ENCODE data around the gene TCF4. TPM values are rescaled to one million over a fixed set of nuclear protein-coding genes. Genes with fewer than 3 reads are reported as not detected.

The TCF4 gene
- polyA plus RNA-seq, 1 of the 3 experiments (the other 2 are of a cell fraction): 39.1 TPM

DNA sequence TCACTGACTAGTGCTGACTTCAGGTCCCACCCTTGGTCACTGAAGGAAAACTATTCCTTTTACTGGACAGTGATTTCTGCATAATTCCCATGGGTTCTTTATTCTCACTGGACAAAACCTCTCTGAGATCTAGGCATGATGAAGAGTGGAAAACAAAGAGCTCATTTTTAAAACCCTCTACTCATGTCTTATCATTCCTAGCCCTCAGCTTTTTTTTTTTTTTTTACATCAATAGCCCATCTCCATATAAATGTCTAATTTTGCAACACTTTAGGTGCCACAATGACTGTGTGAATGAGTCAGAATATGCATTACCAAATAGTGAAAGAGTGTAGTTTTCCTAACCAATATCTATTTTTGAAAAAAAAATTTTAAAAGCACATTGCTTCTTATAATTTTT lies 74.8 kb downstream of the TCF4 start (continued):
- TF ChIP-seq REST (IDR thresholded peaks at IDR 0.05; ENCODE audit: low read depth, low read length): no peak

DNA sequence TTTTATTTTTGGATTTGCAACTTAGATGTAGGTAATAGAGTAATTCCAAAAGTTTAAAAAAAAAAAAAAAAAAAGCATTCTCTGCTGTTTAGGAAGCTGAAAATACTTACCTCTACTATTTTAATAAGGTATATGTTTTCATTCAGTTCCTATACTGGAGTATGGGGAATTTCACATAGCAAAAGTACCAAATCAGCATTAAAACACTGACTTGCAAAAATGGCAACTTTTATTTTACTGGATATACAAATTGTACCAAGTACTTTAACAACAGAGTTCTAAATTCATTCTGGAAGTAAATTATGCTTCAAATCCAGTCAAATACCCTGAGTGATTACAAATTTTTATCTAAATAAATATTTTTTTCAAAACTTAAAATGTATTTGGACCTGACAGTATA lies 76.7 kb downstream of the TCF4 start:
- TF ChIP-seq GATA2 (CRISPR knock-in tag; IDR thresholded peaks at IDR 0.05) (no peak), REST (IDR thresholded peaks at IDR 0.05; ENCODE audit: low read depth, low read length) (no peak), EZH2phosphoT487 (IDR thresholded peaks at IDR 0.05; ENCODE audit: borderline replicate concordance, low read depth) (no peak), POLR2AphosphoS5 (IDR thresholded peaks at IDR 0.05; ENCODE audit: low read depth, low read length) (no peak), TAF1 (IDR thresholded peaks at IDR 0.05; ENCODE audit: borderline replicate concordance, low read depth, low read length) (no peak), RFX5 (IDR thresholded peaks at IDR 0.05; ENCODE audit: low read length) (no peak), EP300 (IDR thresholded peaks at IDR 0.05; ENCODE audit: borderline replicate concordance in 1 of 2, low read depth in 1 of 2, low read length in 1 of 2) (no peak)
- TF ChIP-seq, protein P1, sequence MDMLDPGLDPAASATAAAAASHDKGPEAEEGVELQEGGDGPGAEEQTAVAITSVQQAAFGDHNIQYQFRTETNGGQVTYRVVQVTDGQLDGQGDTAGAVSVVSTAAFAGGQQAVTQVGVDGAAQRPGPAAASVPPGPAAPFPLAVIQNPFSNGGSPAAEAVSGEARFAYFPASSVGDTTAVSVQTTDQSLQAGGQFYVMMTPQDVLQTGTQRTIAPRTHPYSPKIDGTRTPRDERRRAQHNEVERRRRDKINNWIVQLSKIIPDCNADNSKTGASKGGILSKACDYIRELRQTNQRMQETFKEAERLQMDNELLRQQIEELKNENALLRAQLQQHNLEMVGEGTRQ (IDR thresholded peaks at IDR 0.05; ENCODE audit: borderline replicate concordance, low read depth, low read length): no peak
- Histone ChIP-seq H3K9ac (peak overlapping the region; percentile 79; the same call in 1 of the 2 replicates), H3K27ac (ENCODE audit: low read depth in 2 of 2, low read length in 1 of 2) (peak overlapping the region; percentile 92 to 97), H3K4me1 (ENCODE audit: control insufficient read depth in 1 of 2, insufficient read depth in 2 of 2, low read depth in 1 of 2, low read length in 1 of 2) (peaks cover 17 to 30% of the 10 kb centered on the region in 2 experiments; a peak in 3 of 4 replicates), H3K9me2 (no peaks in the 10 kb centered on the region), H3K9me3 (no peaks in the 10 kb centered on the region), H3K79me2 (ENCODE audit: insufficient read depth) (peaks cover 61% of the 10 kb centered on the region), H3K27me3 (ENCODE audit: insufficient read depth) (no peaks in the 10 kb centered on the region), H3K4me3 (ENCODE audit: low read depth in 2 of 2, low read length in 1 of 2) (peak overlapping the region in 1 of 2 experiments; percentile 41; a peak in 2 of 4 replicates), H4K20me1 (ENCODE audit: insufficient read depth) (no peaks in the 10 kb centered on the region), H3F3A (replicated peaks; ENCODE audit: insufficient read depth) (peaks cover 35% of the 10 kb centered on the region), H3K4me2 (peak overlapping the region; percentile 59), H2AFZ (ENCODE audit: low read depth) (peak overlapping the region; percentile 44; the same call in 1 of the 2 replicates), H3K36me3 (replicated peaks in 1 of 2; ENCODE audit: control insufficient read depth in 1 of 2, insufficient read depth in 2 of 2, low read length in 1 of 2) (no peaks in the 10 kb centered on the region)
- POLR2A ChIA-PET: no interaction called here
- DNase-seq: no peak
- CTCF ChIA-PET: interaction anchor here (1.6 to 2.0 kb wide), 2 partner anchors 14 to 96 kb away, joined by 5 read pairs; no protein-coding TSS in a partner anchor
